Right hindlimb (tissue), 1 donor: ENCODE data around the gene TMEM135.

Source experiments
- DNase-seq: peaks from one replicate; pipeline ENCODE4 v3.0.0-alpha.2; 2018

The TMEM135 gene

DNA sequence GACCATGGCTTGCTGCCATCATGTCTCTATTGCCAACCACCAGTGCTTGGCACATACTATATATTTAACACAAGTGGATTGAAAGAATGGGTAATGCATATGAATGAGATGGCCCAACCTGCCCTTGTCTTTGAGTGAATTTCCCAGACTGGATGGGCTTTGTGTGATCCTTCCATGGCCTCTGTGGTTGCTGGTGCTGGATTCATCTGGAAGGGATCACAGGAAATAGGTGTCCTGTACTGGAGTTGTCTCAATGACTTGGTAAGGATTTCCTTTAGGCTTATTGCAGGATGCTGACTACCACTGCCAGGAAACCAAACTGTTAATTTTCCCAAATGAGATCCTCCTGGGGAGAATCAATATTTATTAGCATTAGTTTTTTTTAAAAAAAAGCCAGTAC, 328.6 kb downstream of the TMEM135 start:
- DNase-seq, result no peak

GRCh38 chr11:87366763-87367405, 329.1 kb downstream of the TMEM135 start:
- no peak for DNase-seq

GRCh38 chr11:87368151-87368550, 330.4 kb downstream of the TMEM135 start:
- no peak for DNase-seq

GRCh38 chr11:87368858-87369480, 331.2 kb downstream of the TMEM135 start:
- DNase-seq, result no peak

DNA sequence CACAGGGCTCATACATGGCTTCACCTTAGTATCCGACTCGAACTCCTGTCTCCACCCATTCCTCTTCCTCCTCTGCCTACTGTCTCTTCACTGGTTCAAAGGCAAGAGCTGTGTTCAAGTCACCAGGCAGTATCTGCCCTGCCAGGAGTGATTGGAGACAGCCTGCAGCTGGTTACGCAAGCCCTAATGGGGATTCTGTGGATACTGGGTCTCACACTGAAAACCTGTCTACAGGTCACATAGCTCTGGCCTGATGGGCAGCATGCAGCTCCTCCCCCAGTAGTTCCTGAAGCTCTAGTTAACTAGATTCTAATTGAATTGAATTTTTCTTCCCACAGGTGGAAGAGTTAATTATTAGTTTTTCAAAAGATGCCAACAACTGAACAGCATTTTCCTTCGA, 332.2 kb downstream of the TMEM135 start:
- DNase-seq, result no peak

DNA sequence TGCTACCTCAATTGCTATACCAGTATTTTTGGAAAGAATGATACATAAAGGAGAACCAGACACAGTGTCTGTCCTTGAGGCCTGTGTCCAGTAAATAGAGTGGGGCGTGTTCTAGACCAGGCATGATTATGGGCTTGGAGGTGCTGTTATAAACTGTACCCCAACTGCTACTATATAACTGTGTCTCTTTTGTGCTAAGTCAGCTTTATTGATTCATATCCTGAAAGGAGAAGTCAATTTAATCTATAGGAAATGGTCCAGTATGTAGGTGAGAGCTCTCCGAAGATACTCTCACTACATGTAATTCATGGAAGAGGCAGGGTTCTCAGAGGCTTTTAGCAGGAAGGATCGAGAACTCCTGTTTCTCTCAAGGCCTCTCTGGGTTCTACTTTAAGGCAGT, 334.3 kb downstream of the TMEM135 start:
- no peak for DNase-seq
